HepG2 (cell line): ENCODE data around the gene PELI1. TPM values are rescaled to one million over a fixed set of nuclear protein-coding genes. Genes with fewer than 3 reads are reported as not detected.

Source experiments
- ERF ChIP-seq: IDR thresholded peaks from 2 replicates; pipeline ENCODE4 v1.6.1; 2018; ENCODE audit warnings: missing biosample characterization, missing genetic modification reagents
- FOXC1 ChIP-seq: sonication (generic); formaldehyde crosslinking; IDR thresholded peaks from 2 replicates; pipeline ENCODE4 v1.8.0; 2022; ENCODE audit warnings: mild to moderate bottlenecking, missing genetic modification reagents, borderline replicate concordance
- FOXJ3 ChIP-seq: sonication (generic); formaldehyde crosslinking; IDR thresholded peaks from 2 replicates; pipeline ENCODE4 v1.4.0; 2020; ENCODE audit warnings: missing genetic modification reagents, mild to moderate bottlenecking, borderline replicate concordance
- FOXM1 ChIP-seq: sonication (generic); formaldehyde crosslinking; IDR thresholded peaks from 2 replicates; pipeline ENCODE4 v1.5.0; 2020; ENCODE audit warnings: missing genetic modification reagents
- HDAC2 ChIP-seq: sonication (generic); formaldehyde crosslinking; IDR thresholded peaks from 2 replicates; pipeline ENCODE4 v1.4.0; 2020; ENCODE audit warnings: missing genetic modification reagents
- HHEX ChIP-seq: IDR thresholded peaks from 2 replicates; pipeline ENCODE4 v1.6.1; 2016; ENCODE audit warnings: control low read depth
- HIVEP1 ChIP-seq: sonication (generic); formaldehyde crosslinking; IDR thresholded peaks from 2 replicates; pipeline ENCODE4 v1.4.0; 2020; ENCODE audit warnings: mild to moderate bottlenecking, missing genetic modification reagents
- HOXA7 ChIP-seq: sonication (generic); formaldehyde crosslinking; IDR thresholded peaks from 2 replicates; pipeline ENCODE4 v1.8.1; 2022; ENCODE audit warnings: mild to moderate bottlenecking, missing genetic modification reagents, moderate library complexity
- KDM1A ChIP-seq: IDR thresholded peaks from 2 replicates; pipeline ENCODE4 v1.6.1; 2016; ENCODE audit warnings: missing compliant biosample characterization
- MEIS1 ChIP-seq: sonication (generic); formaldehyde crosslinking; IDR thresholded peaks from 2 replicates; pipeline ENCODE4 v1.9.0; 2021; ENCODE audit warnings: mild to moderate bottlenecking, missing genetic modification reagents, moderate library complexity, borderline replicate concordance
- NFKB2 ChIP-seq: sonication (generic); formaldehyde crosslinking; IDR thresholded peaks from 2 replicates; pipeline ENCODE4 v1.4.0; 2020; ENCODE audit warnings: missing genetic modification reagents, borderline replicate concordance
- RXRB ChIP-seq: IDR thresholded peaks from 2 replicates; pipeline ENCODE4 v1.6.1; 2016; ENCODE audit warnings: borderline replicate concordance, missing genetic modification reagents, missing compliant biosample characterization
- TOPORS ChIP-seq: sonication (generic); formaldehyde crosslinking; IDR thresholded peaks from 2 replicates; pipeline ENCODE4 v1.8.0; 2023; ENCODE audit warnings: mild to moderate bottlenecking, missing genetic modification reagents
- TP53 ChIP-seq: sonication (generic); formaldehyde crosslinking; conservative IDR thresholded peaks from 2 replicates; pipeline ENCODE4 v1.4.0; 2020; ENCODE audit warnings: missing genetic modification reagents
- ZIK1 ChIP-seq: sonication (generic); formaldehyde crosslinking; IDR thresholded peaks from 2 replicates; pipeline ENCODE4 v1.5.0; 2020; ENCODE audit warnings: mild to moderate bottlenecking, low read depth, missing genetic modification reagents, borderline replicate concordance
- ZNF720 ChIP-seq: sonication (generic); formaldehyde crosslinking; IDR thresholded peaks from 2 replicates; pipeline ENCODE4 v1.4.0; 2020; ENCODE audit warnings: missing genetic modification reagents
- ZNF776 ChIP-seq: sonication (generic); formaldehyde crosslinking; IDR thresholded peaks from 2 replicates; pipeline ENCODE4 v1.4.0; 2020; ENCODE audit warnings: mild to moderate bottlenecking, missing genetic modification reagents
- polyA plus RNA-seq, 8 experiments: library from polyadenylated mRNA; depleted of rRNA in 3 of 8; stranded (reverse) in 7 of 8; unstranded in 1 of 8; fragments of >200 nt; fragmentation: Illumina TruSeq in 4 of 8; extraction: Trizol in 4 of 8; gene quantifications; 2 replicates each; pipeline versions ENCODE4 v1.2.1 to v1.2.3, GENCODE V29; 2011 to 2016; ENCODE audit warnings: low read depth in 4 of 8, missing spikeins in 1 of 8, mixed read lengths in 1 of 8; ENCODE audit not compliant: insufficient read depth in 1 of 8
- total RNA-seq, 5 experiments: library from RNA; depleted of rRNA; stranded (reverse); fragments of >200 nt; fragmentation: Illumina TruSeq; extraction: Trizol; gene quantifications; 2 replicates each; pipeline ENCODE4 v1.2.3, GENCODE V29; 2016; ENCODE audit warnings: low read depth in 1 of 5
- TF ChIP-seq, protein P1 (sequence below): sonication (generic); formaldehyde crosslinking; IDR thresholded peaks from 2 replicates; pipeline ENCODE4 v1.5.0; 2020; ENCODE audit warnings: missing genetic modification reagents, mild to moderate bottlenecking, borderline replicate concordance
- TF ChIP-seq, protein P2 (sequence below): sonication (generic); formaldehyde crosslinking; IDR thresholded peaks from 2 replicates; pipeline ENCODE4 v1.9.0; 2021; ENCODE audit warnings: missing genetic modification reagents, mild to moderate bottlenecking, borderline replicate concordance
- TF ChIP-seq, protein P3 (sequence below): sonication (generic); formaldehyde crosslinking; IDR thresholded peaks from 2 replicates; pipeline ENCODE4 v1.4.0; 2020; ENCODE audit warnings: missing genetic modification reagents
- TF ChIP-seq, protein P4 (sequence below): sonication (generic); formaldehyde crosslinking; IDR thresholded peaks from 2 replicates; pipeline ENCODE4 v1.8.0; 2022; ENCODE audit warnings: missing genetic modification reagents, mild to moderate bottlenecking, moderate library complexity, borderline replicate concordance

Gene PELI1
- total and polyA plus RNA-seq, 2 of the 13 experiments (the other 11 are each of a cell fraction or from before 2014, with no cell fraction given): 12.5 to 16.2 TPM

DNA sequence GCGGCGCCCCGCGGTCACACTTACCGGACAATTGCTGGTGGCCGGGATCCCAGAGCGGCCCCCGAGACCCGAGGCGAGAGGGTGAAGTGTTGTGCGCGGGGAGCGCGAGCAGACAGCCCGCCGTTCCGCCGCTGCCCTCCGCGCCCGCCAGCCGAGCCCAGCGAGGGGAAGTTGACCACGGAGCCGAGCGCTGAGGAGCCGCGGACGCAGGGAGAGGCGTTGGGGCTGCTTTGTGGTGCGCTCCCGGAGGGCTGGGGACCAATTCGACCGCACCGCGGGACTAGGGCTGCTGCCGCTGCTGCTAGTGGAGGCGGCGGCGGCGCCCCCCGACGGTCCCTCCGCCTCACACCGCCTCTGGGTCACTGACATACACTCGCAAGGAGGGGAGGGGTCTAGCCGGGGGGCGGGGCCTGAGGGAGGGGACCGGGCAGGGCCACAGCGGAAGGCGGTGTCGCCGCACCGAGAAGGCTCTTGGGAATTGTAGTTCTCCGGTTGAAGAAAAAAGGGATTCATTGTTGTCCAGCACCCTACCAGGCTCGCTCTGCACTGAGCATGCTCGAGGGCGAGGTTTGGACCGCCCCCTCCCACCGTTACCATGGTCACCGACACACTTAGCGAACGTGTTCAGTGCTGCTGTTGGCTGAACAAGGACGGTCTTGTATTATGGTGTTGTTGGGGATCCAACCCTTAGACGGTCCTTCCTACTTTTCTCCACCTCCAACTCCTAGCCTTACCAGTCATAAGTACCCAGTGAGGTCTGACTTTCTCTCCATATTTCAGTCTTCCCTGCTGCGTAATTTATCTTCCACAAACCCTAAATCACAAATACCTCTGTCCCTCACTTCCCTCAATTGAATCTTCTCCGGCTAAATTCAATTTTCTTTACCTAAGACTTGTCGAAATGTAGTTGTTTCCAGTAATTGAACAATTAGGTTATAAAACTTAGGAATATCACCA, at the start of gene PELI1 (continued):
- TF ChIP-seq FOXM1 (CRISPR knock-in tag): no peak
- TF ChIP-seq HHEX (CRISPR knock-in tag): no peak
- no peak for TF ChIP-seq ZNF720 (CRISPR knock-in tag)
- TF ChIP-seq FOXC1 (CRISPR knock-in tag): peak; percentile 85; the same call in 1 of the 2 replicates
- peak; percentile 93; the same call in 1 of the 2 replicates for TF ChIP-seq MEIS1 (CRISPR knock-in tag)
- peak; percentile 89 for TF ChIP-seq ZIK1 (CRISPR knock-in tag)
- TF ChIP-seq, protein P1, sequence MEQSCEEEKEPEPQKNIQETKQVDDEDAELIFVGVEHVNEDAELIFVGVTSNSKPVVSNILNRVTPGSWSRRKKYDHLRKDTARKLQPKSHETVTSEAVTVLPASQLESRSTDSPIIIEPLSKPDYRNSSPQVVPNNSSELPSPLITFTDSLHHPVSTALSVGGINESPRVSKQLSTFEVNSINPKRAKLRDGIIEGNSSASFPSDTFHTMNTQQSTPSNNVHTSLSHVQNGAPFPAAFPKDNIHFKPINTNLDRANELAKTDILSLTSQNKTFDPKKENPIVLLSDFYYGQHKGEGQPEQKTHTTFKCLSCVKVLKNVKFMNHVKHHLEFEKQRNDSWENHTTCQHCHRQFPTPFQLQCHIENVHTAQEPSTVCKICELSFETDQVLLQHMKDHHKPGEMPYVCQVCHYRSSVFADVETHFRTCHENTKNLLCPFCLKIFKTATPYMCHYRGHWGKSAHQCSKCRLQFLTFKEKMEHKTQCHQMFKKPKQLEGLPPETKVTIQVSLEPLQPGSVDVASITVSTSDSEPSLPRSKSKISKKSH (CRISPR knock-in tag): peak; percentile 48; the same call in 1 of the 2 replicates
- no peak for TF ChIP-seq TP53 (CRISPR knock-in tag)
- TF ChIP-seq HOXA7 (CRISPR knock-in tag): no peak
- no peak for TF ChIP-seq TOPORS (CRISPR knock-in tag)
- no peak; the same call in 1 of the 2 replicates for TF ChIP-seq HIVEP1 (CRISPR knock-in tag)
- TF ChIP-seq, protein P2, sequence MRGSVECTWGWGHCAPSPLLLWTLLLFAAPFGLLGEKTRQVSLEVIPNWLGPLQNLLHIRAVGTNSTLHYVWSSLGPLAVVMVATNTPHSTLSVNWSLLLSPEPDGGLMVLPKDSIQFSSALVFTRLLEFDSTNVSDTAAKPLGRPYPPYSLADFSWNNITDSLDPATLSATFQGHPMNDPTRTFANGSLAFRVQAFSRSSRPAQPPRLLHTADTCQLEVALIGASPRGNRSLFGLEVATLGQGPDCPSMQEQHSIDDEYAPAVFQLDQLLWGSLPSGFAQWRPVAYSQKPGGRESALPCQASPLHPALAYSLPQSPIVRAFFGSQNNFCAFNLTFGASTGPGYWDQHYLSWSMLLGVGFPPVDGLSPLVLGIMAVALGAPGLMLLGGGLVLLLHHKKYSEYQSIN (CRISPR knock-in tag): no peak
- peak; percentile 74 for TF ChIP-seq ERF
- 0 out of 2 replicates have a peak, but pooled peaks have one; percentile 20 for TF ChIP-seq KDM1A (CRISPR knock-in tag)
- TF ChIP-seq, protein P3, sequence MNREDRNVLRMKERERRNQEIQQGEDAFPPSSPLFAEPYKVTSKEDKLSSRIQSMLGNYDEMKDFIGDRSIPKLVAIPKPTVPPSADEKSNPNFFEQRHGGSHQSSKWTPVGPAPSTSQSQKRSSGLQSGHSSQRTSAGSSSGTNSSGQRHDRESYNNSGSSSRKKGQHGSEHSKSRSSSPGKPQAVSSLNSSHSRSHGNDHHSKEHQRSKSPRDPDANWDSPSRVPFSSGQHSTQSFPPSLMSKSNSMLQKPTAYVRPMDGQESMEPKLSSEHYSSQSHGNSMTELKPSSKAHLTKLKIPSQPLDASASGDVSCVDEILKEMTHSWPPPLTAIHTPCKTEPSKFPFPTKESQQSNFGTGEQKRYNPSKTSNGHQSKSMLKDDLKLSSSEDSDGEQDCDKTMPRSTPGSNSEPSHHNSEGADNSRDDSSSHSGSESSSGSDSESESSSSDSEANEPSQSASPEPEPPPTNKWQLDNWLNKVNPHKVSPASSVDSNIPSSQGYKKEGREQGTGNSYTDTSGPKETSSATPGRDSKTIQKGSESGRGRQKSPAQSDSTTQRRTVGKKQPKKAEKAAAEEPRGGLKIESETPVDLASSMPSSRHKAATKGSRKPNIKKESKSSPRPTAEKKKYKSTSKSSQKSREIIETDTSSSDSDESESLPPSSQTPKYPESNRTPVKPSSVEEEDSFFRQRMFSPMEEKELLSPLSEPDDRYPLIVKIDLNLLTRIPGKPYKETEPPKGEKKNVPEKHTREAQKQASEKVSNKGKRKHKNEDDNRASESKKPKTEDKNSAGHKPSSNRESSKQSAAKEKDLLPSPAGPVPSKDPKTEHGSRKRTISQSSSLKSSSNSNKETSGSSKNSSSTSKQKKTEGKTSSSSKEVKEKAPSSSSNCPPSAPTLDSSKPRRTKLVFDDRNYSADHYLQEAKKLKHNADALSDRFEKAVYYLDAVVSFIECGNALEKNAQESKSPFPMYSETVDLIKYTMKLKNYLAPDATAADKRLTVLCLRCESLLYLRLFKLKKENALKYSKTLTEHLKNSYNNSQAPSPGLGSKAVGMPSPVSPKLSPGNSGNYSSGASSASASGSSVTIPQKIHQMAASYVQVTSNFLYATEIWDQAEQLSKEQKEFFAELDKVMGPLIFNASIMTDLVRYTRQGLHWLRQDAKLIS (CRISPR knock-in tag): no peak
- TF ChIP-seq FOXJ3: no peak
- TF ChIP-seq, protein P4, sequence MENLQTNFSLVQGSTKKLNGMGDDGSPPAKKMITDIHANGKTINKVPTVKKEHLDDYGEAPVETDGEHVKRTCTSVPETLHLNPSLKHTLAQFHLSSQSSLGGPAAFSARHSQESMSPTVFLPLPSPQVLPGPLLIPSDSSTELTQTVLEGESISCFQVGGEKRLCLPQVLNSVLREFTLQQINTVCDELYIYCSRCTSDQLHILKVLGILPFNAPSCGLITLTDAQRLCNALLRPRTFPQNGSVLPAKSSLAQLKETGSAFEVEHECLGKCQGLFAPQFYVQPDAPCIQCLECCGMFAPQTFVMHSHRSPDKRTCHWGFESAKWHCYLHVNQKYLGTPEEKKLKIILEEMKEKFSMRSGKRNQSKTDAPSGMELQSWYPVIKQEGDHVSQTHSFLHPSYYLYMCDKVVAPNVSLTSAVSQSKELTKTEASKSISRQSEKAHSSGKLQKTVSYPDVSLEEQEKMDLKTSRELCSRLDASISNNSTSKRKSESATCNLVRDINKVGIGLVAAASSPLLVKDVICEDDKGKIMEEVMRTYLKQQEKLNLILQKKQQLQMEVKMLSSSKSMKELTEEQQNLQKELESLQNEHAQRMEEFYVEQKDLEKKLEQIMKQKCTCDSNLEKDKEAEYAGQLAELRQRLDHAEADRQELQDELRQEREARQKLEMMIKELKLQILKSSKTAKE: no peak
- TF ChIP-seq ZNF776: peak; percentile 89; the same call in 1 of the 2 replicates
- no peak for TF ChIP-seq NFKB2 (CRISPR knock-in tag)
- peak; percentile 71; the same call in 1 of the 2 replicates for TF ChIP-seq RXRB (CRISPR knock-in tag)
- TF ChIP-seq HDAC2 (CRISPR knock-in tag): peak; percentile 50
